IMR-90 (cell line): ENCODE results near the gene YIPF3. TPM values are rescaled to one million over a fixed set of nuclear protein-coding genes. Genes with fewer than 3 reads are reported as not detected.

Source experiments
- ATAC-seq: fragments of 200-7000 bp; cut with Tn5 transposase; 2 replicates; pipeline ENCODE4 v1.9.1; 2020; ENCODE audit warnings: low read depth, mild to moderate bottlenecking, moderate library complexity
- BruUV-seq: library from RNA; stranded (reverse); fragments of 400-500 nt; replicated peaks from 2 replicates; lab custom pipeline; 2021; lab: Mats Ljungman, UMichigan
- CTCF ChIA-PET: fragments of 300-600 bp; formaldehyde crosslinking; extraction: SDS; loops from one replicate; lab custom pipeline; 2021; ENCODE audit warnings: antibody characterized with exemption; lab: Yijun Ruan, JAX
- POLR2A ChIA-PET: fragments of 300-600 bp; sonication (Branson Sonifier 250); formaldehyde crosslinking; loops from one replicate; lab custom pipeline; 2022; ENCODE audit warnings: antibody characterized with exemption; ENCODE audit not compliant: unreplicated experiment; lab: Charles Lee
- DNase-seq: peaks from one replicate; pipeline ENCODE4 v3.0.0; 2013
- H2AFZ ChIP-seq: replicated peaks from 2 replicates; pipeline ENCODE3; 2013; ENCODE audit warnings: low read length, mild to moderate bottlenecking; ENCODE audit not compliant: poor library complexity
- H2AK5ac ChIP-seq: 2 replicates; pipeline ENCODE4 v1.6.1; 2013; ENCODE audit warnings: low read depth, low read length, inconsistent platforms
- H2AK9ac ChIP-seq: replicated peaks from 2 replicates; pipeline ENCODE3; 2013; ENCODE audit warnings: mild to moderate bottlenecking, low read depth, low read length, moderate library complexity; ENCODE audit not compliant: poor library complexity
- H2BK120ac ChIP-seq: 2 replicates; pipeline ENCODE4 v1.6.1; 2013; ENCODE audit warnings: low read depth, low read length, inconsistent platforms
- H2BK15ac ChIP-seq: 3 replicates; pipeline ENCODE4 v1.6.1; 2013; ENCODE audit warnings: low read depth, low read length, inconsistent platforms
- H2BK20ac ChIP-seq: 2 replicates; pipeline ENCODE4 v1.6.1; 2013; ENCODE audit warnings: low read depth, mild to moderate bottlenecking, inconsistent platforms, low read length, moderate library complexity
- H2BK5ac ChIP-seq: 2 replicates; pipeline ENCODE4 v1.6.1; 2013; ENCODE audit warnings: mild to moderate bottlenecking, low read depth, low read length, inconsistent platforms; ENCODE audit not compliant: poor library complexity, severe bottlenecking
- H3K14ac ChIP-seq: replicated peaks from 2 replicates; pipeline ENCODE4 v1.6.1; 2013; ENCODE audit warnings: low read depth, low read length, inconsistent platforms
- H3K18ac ChIP-seq: 2 replicates; pipeline ENCODE4 v1.6.1; 2013; ENCODE audit warnings: low read depth, low read length, control low read depth
- H3K23ac ChIP-seq: 2 replicates; pipeline ENCODE4 v1.6.1; 2013; ENCODE audit warnings: low read depth, low read length, inconsistent platforms
- H3K27ac ChIP-seq: 2 replicates; pipeline ENCODE4 v1.5.1; 2013; ENCODE audit warnings: mild to moderate bottlenecking, control low read depth, low read length; ENCODE audit not compliant: insufficient read depth
- H3K27me3 ChIP-seq: 2 replicates; pipeline ENCODE4 v1.6.1; 2013; ENCODE audit warnings: low read length; ENCODE audit not compliant: control insufficient read depth, insufficient read depth
- H3K36me3 ChIP-seq: 2 replicates; pipeline ENCODE4 v1.6.1; 2013; ENCODE audit warnings: low read length, mixed read lengths; ENCODE audit not compliant: control insufficient read depth, insufficient read depth
- H3K4ac ChIP-seq: 2 replicates; pipeline ENCODE4 v1.6.1; 2013; ENCODE audit warnings: low read depth, low read length, inconsistent platforms
- H3K4me1 ChIP-seq: 2 replicates; pipeline ENCODE4 v1.6.1; 2013; ENCODE audit warnings: low read length, mixed read lengths; ENCODE audit not compliant: control insufficient read depth, insufficient read depth
- H3K4me2 ChIP-seq: 2 replicates; pipeline ENCODE4 v1.6.1; 2013; ENCODE audit warnings: low read depth, mild to moderate bottlenecking, control low read depth, low read length, moderate library complexity
- H3K4me3 ChIP-seq: 2 replicates; pipeline ENCODE4 v1.5.1; 2013; ENCODE audit warnings: low read depth, mild to moderate bottlenecking, control low read depth, low read length, moderate library complexity; ENCODE audit not compliant: insufficient read depth
- H3K56ac ChIP-seq: 2 replicates; pipeline ENCODE4 v1.6.1; 2013; ENCODE audit warnings: low read length, inconsistent platforms; ENCODE audit not compliant: insufficient read depth; ENCODE audit errors: extremely low read depth
- H3K79me1 ChIP-seq, 2 experiments: 2 replicates each; pipeline ENCODE4 v1.6.1; 2013; ENCODE audit warnings: low read length in 2 of 2, inconsistent platforms in 1 of 2, low read depth in 1 of 2
- H3K9ac ChIP-seq: 2 replicates; pipeline ENCODE4 v1.6.1; 2013; ENCODE audit warnings: low read depth, low read length, control low read depth
- H3K9me1 ChIP-seq: 2 replicates; pipeline ENCODE4 v1.6.1; 2013; ENCODE audit warnings: low read length, inconsistent platforms; ENCODE audit not compliant: insufficient read depth
- H3K9me3 ChIP-seq: 2 replicates; pipeline ENCODE4 v1.6.1; 2013; ENCODE audit warnings: low read length; ENCODE audit not compliant: control insufficient read depth, insufficient read depth
- H4K20me1 ChIP-seq: 2 replicates; pipeline ENCODE4 v1.6.1; 2013; ENCODE audit warnings: low read length, inconsistent platforms; ENCODE audit not compliant: insufficient read depth
- H4K5ac ChIP-seq: 2 replicates; pipeline ENCODE4 v1.6.1; 2013; ENCODE audit warnings: mild to moderate bottlenecking, low read depth, low read length, control low read depth
- H4K8ac ChIP-seq, 2 experiments: 2 replicates each; pipeline ENCODE4 v1.6.1; 2013; ENCODE audit warnings: low read depth in 2 of 2, low read length in 2 of 2, control low read depth in 1 of 2, inconsistent platforms in 1 of 2
- H4K91ac ChIP-seq: 2 replicates; pipeline ENCODE4 v1.6.1; 2013; ENCODE audit warnings: low read depth, low read length, inconsistent platforms; ENCODE audit not compliant: insufficient read depth
- BHLHE40 ChIP-seq: fragments of 150-350 bp; IDR thresholded peaks from 2 replicates; pipeline ENCODE4 v1.6.1; 2016; ENCODE audit warnings: mild to moderate bottlenecking, low read depth, low read length
- CEBPB ChIP-seq: IDR thresholded peaks from 2 replicates; pipeline ENCODE4 v1.6.1; 2012; ENCODE audit warnings: low read depth, low read length, improper control_type of control experiment
- CHD1 ChIP-seq: IDR thresholded peaks from 2 replicates; pipeline ENCODE4 v1.6.1; 2012; ENCODE audit warnings: low read depth, low read length, improper control_type of control experiment
- CTCF ChIP-seq: conservative IDR thresholded peaks from 2 replicates; pipeline ENCODE4 v1.5.1; 2012; ENCODE audit warnings: mild to moderate bottlenecking, low read depth, low read length, improper control_type of control experiment
- ELK1 ChIP-seq: fragments of 150-350 bp; IDR thresholded peaks from 2 replicates; pipeline ENCODE4 v1.6.1; 2016; ENCODE audit warnings: low read depth, mild to moderate bottlenecking, low read length, moderate library complexity, borderline replicate concordance
- FOS ChIP-seq: fragments of 150-350 bp; IDR thresholded peaks from 2 replicates; pipeline ENCODE4 v1.6.1; 2016; ENCODE audit warnings: low read depth, low read length
- MAFK ChIP-seq: IDR thresholded peaks from 2 replicates; pipeline ENCODE4 v1.6.1; 2012; ENCODE audit warnings: low read depth, low read length, improper control_type of control experiment
- MAZ ChIP-seq: IDR thresholded peaks from 2 replicates; pipeline ENCODE4 v1.6.1; 2012; ENCODE audit warnings: low read depth, mild to moderate bottlenecking, low read length, improper control_type of control experiment, moderate library complexity, borderline replicate concordance
- MXI1 ChIP-seq: IDR thresholded peaks from 2 replicates; pipeline ENCODE4 v1.6.1; 2012; ENCODE audit warnings: low read depth, mild to moderate bottlenecking, low read length, moderate library complexity, borderline replicate concordance
- NFE2L2 ChIP-seq: fragments of 150-350 bp; IDR thresholded peaks from 2 replicates; pipeline ENCODE4 v1.6.1; 2016; ENCODE audit warnings: low read depth, mild to moderate bottlenecking, low read length
- POLR2A ChIP-seq: IDR thresholded peaks from 2 replicates; pipeline ENCODE4 v1.6.1; 2012; ENCODE audit warnings: mild to moderate bottlenecking, low read depth, low read length
- RAD21 ChIP-seq: IDR thresholded peaks from 2 replicates; pipeline ENCODE4 v1.6.1; 2012; ENCODE audit warnings: low read length, improper control_type of control experiment
- RCOR1 ChIP-seq: IDR thresholded peaks from 2 replicates; pipeline ENCODE4 v1.6.1; 2012; ENCODE audit warnings: mild to moderate bottlenecking, low read length, improper control_type of control experiment; ENCODE audit not compliant: insufficient replicate concordance
- RFX5 ChIP-seq: IDR thresholded peaks from 2 replicates; pipeline ENCODE4 v1.8.0; 2012; ENCODE audit warnings: low read depth, mild to moderate bottlenecking, low read length, moderate library complexity
- SMC3 ChIP-seq: fragments of 150-350 bp; IDR thresholded peaks from 2 replicates; pipeline ENCODE4 v1.6.1; 2016; ENCODE audit warnings: low read depth, mild to moderate bottlenecking, antibody characterized with exemption, low read length, moderate library complexity
- USF2 ChIP-seq: fragments of 150-350 bp; IDR thresholded peaks from 2 replicates; pipeline ENCODE4 v1.6.1; 2017; ENCODE audit warnings: mild to moderate bottlenecking, antibody characterized with exemption, low read length, low read depth
- WGBS, 2 experiments: methylation state at CpG; one replicate each; pipeline versions ENCODE4 v1.1.5 to v1.1.7; 2013; ENCODE audit warnings: missing lambda C conversion rate in 2 of 2; ENCODE audit not compliant: insufficient read length in 1 of 2; ENCODE audit errors: extremely low coverage in 2 of 2; 5-methylcytosine and 5-hydroxymethylcytosine counted together
- dilution Hi-C: fragments of 300-500 bp; cut with HindIII; formaldehyde crosslinking; loops from one replicate; pipeline ENCODE4 v1.14.3; 2018; ENCODE audit warnings: low sequenced_read_pairs; ENCODE audit not compliant: unreplicated experiment
- in situ Hi-C: fragments of 300-500 bp; cut with MboI; formaldehyde crosslinking; loops from 3 replicates; pipeline ENCODE4 v1.14.3; 2019; ENCODE audit warnings: low sequenced_read_pairs, inconsistent platforms, mixed read lengths
- intact Hi-C: fragments of 100-400 bp; cut with micrococcal nuclease; formaldehyde crosslinking; loops from 2 replicates; pipeline ENCODE4 v1.10.0; 2022
- polyA plus RNA-seq, 3 experiments: library from polyadenylated mRNA; depleted of rRNA; stranded (reverse); fragments of >200 nt; gene quantifications; 2 replicates each; pipeline ENCODE4 v1.2.3, GENCODE V29; 2012; ENCODE audit warnings: low replicate concordance in 1 of 3
- total RNA-seq: library from RNA; depleted of rRNA; stranded (reverse); fragments of >200 nt; gene quantifications from 2 replicates; pipeline ENCODE4 v1.2.3, GENCODE V29; 2012

YIPF3 gene
- total and polyA plus RNA-seq, 2 of the 4 experiments (the other 2 are of a cell fraction): 114 to 193 TPM

GRCh38 chr6:43469947-43470346, 46.8 kb downstream of the YIPF3 start:
- intact Hi-C loops (no loop called here), dilution Hi-C loops (no loop called here), in situ Hi-C loops (no loop called here)
- H3K4ac ChIP-seq: no peak overlapping the region
- no peak overlapping the region for H3K18ac ChIP-seq
- ATAC-seq (no peak), DNase-seq (no peak)
- no peak overlapping the region for H2AFZ ChIP-seq
- no peak overlapping the region for H3K14ac ChIP-seq
- H3K4me1 ChIP-seq: no peaks in the 10 kb centered on the region
- no peak overlapping the region for H2BK5ac ChIP-seq
- 100% methylated on average over 1 of the region's 7 CpGs; no CpG with 5 or more reads in 1 of the 2 experiments for WGBS, 2 experiments
- H2AK5ac ChIP-seq: no peak overlapping the region
- H3K9ac ChIP-seq: no peak overlapping the region
- TF ChIP-seq BHLHE40 (no peak), MXI1 (no peak), MAZ (no peak), RCOR1 (no peak), ELK1 (no peak), POLR2A (no peak), USF2 (no peak), CTCF (no peak), SMC3 (no peak), FOS (no peak), NFE2L2 (no peak), MAFK (no peak), RFX5 (no peak), CHD1 (no peak), RAD21 (no peak), CEBPB (no peak)
- no TSS peak for BruUV-seq
- no peak overlapping the region for H2AK9ac ChIP-seq
- H4K20me1 ChIP-seq: no peaks in the 10 kb centered on the region
- H3K36me3 ChIP-seq: no peaks in the 10 kb centered on the region
- H3K4me3 ChIP-seq: no peak overlapping the region
- ChIA-PET CTCF (no interaction called here), POLR2A (interaction anchor here (0.6 kb wide), 1 partner anchor 12 kb away, joined by 4 read pairs; no protein-coding TSS in a partner anchor)
- no peaks in the 10 kb centered on the region for H3K79me1 ChIP-seq
- no peak overlapping the region for H2BK120ac ChIP-seq
- no peak overlapping the region for H3K4me2 ChIP-seq
- H3K27ac ChIP-seq: no peak overlapping the region
- H4K8ac ChIP-seq: no peak overlapping the region
- H3K9me1 ChIP-seq: no peaks in the 10 kb centered on the region
- no peak overlapping the region for H4K91ac ChIP-seq
- no peak overlapping the region for H4K5ac ChIP-seq
- peaks cover 21% of the 10 kb centered on the region for H3K27me3 ChIP-seq
- no peaks in the 10 kb centered on the region for H3K9me3 ChIP-seq
- H2BK20ac ChIP-seq: no peak overlapping the region
- no peak overlapping the region for H3K56ac ChIP-seq
- no peak overlapping the region for H2BK15ac ChIP-seq
- no peak overlapping the region for H3K23ac ChIP-seq
